GM21619 (cell line): Measurements from ENCODE around the gene CARD19.

ENCODE experiments used
- ATAC-seq: cut with Tn5 transposase; IDR thresholded peaks from one replicate; pipeline ENCODE4 v1.9.1; 2021; ENCODE audit not compliant: unreplicated experiment

The CARD19 gene

DNA sequence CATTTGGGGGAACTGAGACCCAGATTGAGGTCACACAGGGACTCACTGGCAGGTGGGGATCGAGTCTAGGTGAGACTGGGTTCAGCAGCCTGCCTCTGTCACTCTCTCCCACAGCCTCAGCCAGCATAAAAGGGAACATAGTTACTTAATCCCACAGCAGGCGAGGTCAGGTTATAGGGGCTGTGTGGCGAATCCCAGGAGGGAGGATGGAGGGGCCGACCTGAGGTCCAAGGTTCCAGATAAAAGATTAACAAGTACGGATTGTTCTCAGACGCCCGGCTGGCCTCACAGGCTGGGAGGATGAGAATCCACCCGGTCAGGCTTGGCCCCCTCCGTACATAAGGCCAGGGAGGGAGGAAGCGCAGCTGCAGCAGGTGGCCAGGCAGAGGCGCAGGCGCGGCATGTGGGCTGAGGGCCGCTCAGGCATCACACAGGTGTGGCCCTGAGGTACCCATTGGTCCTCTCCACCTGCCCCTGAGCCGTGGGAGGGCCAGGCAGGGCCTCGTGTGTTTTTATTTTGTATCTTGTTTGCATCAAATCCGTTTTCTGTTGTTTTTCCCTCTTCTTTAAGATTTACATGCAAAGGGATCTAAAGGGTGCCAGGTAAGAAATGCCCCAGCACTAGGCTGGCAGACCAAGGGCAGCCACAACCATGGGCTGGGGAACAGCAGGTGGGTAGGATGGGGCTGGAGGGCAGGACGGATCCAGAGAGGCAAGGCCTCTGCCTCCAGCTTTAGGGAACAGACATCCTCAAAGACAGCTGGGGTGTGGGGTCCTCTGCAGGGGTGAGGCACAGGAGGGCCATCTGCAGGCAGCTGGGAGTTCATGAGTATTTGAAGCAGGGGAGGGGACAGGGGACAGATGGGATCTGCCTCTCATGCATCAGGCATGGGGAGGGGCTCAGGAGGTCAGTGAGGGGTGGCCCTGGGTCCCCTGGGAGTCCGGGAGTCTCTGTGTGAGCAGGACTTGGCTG lies 33.9 kb upstream of the CARD19 start:
- peak; percentile 32 for ATAC-seq

DNA sequence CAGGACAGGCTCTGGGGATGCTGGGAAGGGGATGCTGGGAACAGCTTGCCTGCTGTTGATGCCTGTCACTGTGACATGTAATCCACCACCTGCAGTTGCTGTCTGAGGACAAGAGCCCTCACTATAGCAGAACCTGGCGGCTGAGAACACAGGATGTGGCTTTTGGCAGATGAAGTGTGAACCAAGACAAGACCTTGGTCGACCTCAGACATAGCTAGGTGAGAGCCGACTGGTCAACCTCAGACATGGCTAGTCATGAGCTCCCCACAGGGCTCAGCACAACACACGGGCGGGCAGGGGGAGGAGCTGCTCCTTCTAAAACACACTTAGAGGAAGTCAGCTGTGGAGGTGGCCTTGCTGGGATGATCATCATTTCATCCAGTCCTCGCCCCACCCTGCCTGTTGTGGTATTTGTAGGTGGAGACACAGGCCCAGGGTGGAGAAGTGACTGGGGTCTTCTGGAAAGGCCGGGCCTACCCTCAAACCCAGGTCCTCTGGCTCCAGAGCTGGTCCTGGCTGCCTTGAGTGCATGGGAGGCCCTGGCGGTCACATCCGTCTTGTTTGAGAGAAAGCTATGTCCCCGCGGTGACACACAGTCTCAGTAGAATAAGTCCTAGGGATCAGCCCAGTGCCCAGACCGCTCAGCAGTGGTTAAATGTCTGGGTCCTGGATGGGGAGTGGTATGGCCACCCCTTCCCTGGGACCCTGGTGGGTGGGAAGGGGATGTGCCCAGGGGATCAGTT lies 31.5 kb upstream of the CARD19 start:
- peak; percentile 87 for ATAC-seq

DNA sequence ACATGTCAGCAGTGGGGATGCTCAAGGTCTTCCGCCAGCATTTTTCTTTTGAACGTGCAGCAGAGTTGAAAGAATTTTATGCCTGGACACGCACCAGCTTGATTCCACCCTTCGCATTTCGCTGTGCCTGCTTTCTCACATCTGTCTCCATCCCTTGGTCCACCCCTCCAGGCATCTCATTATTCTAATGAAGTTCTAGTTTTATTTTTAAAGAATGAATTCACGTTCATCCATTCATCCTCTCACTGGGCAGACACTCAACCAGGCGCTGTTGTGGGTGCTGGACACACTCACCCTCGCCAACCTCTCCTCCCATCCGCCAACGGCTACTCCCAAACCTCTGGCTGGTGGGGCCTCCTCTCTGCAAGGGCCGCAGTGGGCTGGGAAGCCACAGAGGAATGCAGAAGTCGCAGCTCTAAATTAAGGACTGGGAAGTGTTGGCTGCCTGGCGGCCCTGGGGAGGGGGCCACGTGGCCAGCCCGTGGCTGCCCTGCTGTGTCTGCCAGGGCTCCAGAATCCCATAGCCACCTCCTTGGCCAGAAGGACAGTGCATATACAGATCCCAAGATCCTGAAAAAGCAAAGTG lies 30.8 kb upstream of the CARD19 start:
- no peak for ATAC-seq

DNA sequence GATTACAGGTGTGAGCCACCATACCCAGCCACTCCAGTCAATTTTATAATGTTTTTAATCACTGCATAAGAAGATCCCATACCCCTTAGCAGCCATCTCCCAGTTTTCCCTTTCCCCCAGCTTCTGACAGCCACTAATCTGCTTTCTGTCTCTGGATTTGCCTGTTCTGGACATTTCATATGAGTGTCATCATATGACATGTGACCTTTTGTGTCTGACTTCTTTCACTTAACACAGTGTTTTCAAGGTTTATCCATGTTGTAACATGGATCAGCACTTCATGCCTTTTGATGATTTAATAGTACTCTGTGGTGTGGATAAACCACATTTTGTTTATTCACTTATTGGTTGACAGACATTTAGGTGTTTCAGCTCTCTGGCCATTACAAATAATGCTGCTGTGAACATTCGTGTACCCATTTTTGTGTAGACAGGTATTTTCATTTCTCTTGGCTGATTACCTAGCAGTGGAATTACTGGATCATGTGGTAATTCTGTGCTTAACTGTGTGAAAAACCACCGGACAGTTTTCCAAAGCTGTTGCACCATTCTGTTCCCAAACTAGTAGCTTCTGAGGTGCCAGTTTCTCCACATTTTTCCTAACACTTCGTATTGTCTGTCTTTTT lies 28.9 kb upstream of the CARD19 start:
- ATAC-seq = no peak

DNA sequence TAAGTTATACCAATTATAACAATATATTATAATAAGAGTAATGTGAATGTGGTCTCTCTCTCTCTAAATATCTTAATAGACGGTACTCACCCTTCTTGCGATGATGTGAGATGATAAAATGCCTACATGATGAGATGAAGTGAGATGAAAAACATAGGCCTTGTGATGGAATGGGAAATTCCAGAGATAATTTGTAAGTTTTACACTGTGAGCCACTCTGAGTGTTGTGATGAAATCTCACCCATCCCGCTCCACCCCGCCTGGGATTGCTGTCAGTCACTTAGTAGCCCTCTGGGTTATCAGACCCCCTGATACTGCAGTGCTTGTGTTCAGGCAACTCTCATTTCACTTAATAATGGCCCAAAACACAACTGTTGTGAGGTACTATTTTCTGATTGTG lies 27.1 kb upstream of the CARD19 start:
- ATAC-seq = no peak

DNA sequence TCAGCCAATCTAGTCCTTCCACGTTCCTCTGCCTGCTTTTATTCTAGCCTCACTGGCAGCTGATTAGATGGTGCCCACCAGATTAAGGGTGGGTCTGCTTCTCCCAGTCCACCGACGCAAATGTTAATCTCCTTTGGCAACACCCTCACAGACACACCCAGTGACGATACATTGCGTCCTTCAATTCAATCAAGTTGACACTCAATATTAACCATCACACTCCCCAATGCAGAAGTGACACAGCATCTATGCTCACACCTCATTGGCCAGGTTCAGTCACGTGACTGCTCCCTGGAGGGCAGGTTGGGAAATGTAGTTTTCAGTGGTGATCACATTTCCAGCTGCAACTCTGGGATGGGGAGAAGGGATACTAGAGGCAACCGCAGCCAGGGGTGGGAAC lies 24.6 kb upstream of the CARD19 start:
- ATAC-seq = no peak

DNA sequence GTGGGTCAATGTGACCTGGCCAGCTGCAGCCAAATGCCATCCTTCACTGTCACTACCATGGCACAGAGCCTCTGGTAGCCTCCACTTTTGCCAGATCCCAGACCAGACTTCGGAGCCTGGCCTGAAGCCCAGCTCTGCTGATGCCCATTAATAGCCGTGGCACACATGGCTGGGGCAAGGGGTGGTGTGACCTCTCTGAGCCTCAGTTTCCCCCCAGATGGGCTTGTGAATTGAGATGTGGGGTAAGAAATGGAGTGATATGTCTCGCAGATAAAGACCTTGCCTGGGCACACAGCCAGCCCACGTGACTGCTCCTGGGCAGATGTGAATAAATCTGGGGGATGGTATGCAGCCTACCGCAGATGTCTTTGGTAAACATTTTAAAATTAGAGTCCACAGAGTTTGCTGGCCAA lies 23.6 kb upstream of the CARD19 start:
- no peak for ATAC-seq

DNA sequence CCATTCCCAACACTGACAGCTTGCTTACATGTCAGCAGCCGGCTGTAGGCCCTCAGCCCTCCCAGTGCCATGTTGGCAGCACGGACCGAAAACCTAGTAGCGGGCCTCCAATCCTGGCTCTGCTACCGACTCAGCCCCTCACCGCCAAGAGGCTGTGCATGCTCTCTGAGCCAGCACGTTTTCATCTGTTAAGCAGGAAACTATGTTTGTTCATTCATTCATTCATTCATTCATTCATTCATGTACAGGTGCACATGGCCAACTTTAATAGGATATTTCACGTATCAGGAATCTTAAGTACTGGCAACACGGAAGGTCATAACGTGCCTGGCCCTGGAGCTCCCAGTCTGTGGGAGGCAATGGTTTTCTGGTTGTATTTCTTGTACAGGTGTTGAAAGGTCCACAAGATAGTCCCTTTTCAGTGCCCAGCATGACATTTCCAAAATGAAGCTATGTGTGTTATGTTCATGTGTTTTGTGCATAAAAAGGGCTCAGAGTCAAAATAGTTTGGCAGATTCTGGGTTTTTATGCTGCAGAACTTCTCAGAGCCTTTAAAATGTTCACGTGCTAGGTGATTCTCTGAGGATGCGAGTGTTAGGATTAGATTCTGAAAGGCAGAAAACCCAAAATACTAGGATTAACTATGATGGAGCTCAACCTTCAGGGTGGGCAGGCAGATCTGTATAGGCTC lies 19.8 kb upstream of the CARD19 start:
- no peak for ATAC-seq

DNA sequence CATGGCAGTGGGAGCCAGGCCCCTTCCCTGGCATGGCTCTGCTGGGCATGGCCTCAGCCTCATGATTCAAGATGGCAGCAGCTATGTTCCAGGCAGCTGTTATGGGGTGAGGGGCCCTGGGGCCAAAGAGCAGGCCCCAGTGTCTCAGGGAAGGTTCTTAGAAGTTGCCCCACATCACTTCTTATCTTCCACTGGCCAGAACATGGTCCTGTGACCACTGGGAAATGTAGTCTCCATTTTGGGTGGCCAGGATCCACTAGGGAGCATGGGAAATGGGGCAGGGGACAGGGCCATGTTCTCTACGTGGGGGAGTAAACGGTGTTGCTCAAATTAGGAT lies 19.3 kb upstream of the CARD19 start:
- ATAC-seq = no peak

DNA sequence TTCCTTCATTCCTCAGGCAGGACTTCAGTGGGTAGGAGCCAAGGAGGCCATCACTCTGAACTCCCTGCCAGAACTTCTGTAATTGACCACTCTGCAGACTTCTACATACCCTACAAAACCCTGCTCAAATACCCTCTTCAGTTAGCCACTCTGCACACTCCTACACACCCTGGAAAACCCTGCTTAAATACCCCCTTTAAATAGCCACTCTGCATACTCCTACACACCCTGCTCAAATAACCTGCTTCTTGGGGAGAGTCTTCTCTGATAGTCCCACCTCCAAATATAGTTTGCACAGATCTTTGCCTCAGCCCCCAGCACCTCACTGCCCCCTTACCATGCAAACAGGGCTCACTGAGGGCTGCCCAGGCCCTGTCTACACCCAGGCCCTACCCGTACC lies 18.6 kb upstream of the CARD19 start:
- no peak for ATAC-seq

DNA sequence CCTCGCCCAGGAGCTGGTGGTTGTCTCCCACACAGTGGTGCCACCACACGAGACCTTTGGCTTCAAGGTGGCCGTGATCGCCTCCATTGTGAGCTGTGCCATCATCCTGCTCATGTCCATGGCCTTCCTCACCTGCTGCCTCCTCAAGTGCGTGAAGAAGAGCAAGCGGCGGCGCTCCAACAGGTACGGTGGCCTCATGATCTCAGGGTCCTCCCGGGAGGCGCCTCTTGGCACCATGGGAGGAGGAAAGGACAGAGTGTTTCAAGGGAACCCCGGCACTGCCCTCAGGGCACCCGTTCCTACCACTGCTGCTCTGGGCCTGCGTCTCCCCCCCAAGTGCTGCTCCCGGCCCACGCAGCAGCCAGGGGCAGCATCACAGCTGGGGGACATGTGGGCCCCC lies 18.2 kb upstream of the CARD19 start:
- no peak for ATAC-seq

DNA sequence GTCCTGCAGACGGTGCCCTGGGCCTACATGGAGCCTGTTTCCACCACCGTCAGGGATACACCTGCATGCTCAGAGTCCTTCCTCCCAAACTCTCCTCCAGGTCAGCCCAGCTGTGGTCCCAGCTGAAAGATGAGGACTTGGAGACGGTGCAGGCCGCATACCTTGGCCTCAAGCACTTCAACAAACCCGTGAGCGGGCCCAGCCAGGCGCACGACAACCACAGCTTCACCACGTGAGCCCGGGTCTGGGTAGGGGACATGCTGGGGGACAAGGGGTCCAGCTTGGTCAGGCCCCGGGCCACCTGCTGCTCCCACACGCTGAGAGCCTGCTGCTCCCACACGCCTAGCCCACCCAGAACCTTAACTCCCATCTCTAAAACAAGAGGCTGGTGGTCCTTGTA lies 16.6 kb upstream of the CARD19 start:
- ATAC-seq = no peak

DNA sequence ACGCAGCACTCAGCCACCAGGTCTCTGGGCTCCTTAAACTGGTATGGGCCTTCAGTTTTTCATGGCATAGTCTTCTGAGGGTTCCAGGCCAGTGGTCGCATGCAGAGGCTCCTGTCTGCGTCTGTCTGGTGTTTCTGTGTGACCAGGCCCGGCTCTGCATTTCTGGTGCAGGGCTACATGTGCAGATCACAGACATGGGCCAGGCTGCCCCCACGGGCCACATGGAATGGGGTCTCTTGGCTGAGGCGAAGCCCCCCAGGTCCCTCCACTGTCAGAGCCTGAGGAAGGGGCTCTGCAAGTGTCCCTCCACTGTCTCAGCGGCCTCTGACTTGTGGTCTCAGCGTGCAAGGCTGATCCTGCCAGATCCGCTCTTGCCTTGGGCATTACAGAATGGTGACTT lies 15.6 kb upstream of the CARD19 start:
- ATAC-seq = no peak

DNA sequence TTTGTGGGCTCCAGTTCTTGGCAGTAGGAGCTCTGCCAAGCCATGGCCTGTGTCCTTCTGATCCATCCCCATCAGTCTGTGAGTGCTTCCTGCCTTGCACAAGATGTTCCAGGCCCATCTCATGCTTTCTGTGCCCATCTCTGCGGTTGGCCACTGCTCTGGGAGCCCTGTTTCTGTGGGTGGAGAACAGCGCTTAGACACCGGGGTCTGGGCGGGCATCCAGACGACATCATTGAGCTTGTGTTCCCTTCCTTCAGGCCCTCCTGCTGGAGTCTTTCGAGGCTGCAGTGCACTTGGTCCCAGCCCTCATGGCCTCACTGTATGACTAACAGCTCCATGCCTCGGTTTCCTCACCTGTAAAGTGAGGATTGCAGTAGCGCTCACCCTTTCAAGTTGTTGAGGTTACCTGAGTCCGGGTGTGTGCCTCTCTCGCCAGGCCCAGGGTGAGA lies 14.9 kb upstream of the CARD19 start:
- no peak for ATAC-seq

DNA sequence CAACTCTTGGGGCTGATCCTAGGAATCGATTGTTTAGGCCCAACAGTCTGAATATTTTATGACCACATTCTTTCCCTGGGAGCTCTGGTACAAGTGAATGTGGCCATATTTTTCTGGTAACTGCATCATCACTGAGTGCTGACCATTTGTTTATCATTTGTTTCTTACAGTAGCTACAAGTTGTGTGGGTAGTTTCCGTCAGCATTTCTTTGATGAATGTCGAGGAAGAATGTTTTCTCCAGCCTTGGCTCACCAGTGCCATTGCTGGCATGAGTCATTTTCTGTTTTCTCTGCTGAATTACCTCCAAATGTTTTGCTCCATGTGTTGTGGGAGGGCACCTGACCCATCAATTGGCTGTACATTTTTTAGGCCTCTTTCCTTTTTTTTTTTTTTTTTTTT lies 14.1 kb upstream of the CARD19 start:
- no peak for ATAC-seq

DNA sequence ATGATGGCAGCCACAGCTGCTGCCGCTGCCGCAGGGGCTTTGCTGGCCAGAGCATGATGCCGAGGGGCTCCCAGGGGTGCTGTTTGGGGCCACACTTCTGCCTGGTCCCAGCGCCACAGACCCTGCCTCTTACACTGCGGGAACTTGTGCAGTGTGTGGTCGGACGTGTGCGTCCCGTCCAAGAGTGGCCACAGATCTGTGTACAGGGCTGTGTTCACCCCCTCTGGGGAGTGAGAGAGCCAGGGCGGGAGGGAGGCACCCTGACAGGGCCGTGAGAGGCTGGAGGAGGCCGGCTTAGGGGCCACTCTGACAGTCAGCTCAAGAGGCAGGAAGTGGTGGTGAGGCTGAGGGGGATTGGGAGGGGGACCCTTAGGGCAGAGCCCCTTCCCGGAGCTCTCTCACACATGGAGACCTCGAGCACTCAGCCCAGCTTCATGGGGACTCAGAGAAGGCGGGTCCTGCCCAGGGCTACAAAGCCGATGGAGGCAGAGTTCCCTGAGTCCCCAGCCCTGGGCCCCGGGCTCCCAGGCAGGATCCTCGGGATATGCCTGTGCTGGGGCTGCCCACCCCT lies 13.1 kb upstream of the CARD19 start:
- ATAC-seq = no peak

DNA sequence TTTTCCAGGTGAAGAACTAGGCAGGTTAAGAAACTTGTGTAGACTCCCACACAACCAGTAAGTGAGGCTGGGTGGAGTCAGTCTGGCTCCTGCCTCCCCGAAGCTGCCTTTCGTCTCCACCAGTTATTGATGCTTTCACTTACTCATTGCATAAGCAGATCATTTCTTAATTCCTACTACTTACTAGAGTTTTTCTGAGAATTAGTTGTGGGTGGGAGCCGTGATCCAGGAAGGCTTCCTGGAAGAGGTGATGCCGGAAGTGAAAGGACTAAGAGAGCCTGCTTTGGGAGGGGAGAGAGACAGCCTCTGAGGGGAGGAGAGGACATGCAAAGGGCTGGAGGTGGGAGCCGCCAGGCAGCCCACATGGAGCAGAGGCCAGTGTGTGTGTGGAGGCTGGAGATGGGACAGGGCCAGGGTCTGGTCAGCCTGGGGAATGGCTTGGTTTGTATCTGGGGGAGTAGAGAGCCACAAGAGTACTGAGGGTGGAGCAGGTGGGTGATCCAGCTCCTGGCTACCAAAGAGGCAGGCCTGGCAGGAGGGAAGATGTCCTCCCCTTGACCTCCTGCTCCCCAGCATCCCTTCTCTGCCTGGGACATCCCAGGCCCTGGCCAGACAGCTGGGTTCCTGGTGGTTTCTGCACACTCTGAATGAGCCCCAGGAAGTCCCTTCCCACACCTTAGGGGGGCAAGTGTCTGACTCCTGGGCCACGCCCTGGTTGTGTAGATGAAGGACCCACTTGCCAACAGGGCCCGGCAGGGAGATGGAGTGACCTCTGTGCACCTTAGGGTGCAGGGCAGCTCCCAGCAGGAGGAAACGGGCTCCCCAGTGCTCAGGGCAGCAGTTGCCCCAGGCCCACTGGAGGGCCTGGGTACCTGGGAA lies 12.2 kb upstream of the CARD19 start:
- ATAC-seq = no peak

DNA sequence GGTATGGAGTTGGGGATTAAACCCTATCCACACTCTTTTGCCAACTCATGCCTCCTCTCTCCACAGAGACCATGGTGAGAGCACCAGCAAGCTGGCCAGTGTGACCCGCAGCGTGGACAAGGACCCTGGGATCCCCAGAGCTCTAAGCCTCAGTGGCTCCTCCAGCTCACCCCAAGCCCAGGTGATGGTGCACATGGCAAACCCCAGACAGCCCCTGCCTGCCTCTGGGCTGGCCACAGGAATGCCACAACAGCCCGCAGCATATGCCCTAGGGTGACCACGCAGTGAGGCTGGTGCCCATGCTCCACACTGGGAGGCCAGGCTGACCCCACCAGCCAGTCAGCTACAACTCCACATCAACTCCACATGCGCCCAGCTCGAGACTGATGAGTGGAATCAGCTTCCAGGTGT lies 11.5 kb upstream of the CARD19 start:
- ATAC-seq = no peak

DNA sequence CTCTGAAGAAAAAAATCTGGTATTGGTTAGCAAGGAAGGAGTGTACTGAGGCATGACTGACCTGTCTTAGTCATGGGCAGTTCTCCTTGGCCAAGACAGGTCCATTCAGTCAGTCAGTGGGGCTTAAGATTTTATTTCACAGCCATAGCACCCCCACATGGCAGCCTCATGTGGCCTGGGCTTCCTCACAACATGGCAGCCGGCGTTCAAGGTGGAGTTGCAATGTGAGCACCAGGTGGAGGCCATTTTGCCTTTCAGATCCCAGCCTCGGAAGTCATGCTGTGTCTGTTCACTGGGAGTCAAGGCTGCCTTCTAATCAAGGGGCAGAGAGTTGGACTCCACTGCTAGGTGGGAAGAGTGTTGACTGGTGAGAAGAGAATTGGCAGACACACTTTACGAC lies 10.3 kb upstream of the CARD19 start:
- no peak for ATAC-seq
